HG02610 (cell line): ENCODE data around the gene TMEM234.
A peak's percentile ranks its signal among the peaks of the same experiment; 100 is the strongest.

Experiments
- ATAC-seq: cut with Tn5 transposase; IDR thresholded peaks from one replicate; pipeline ENCODE4 v1.9.1; 2021; ENCODE audit warnings: mild to moderate bottlenecking, moderate library complexity; ENCODE audit not compliant: unreplicated experiment

Gene TMEM234

DNA sequence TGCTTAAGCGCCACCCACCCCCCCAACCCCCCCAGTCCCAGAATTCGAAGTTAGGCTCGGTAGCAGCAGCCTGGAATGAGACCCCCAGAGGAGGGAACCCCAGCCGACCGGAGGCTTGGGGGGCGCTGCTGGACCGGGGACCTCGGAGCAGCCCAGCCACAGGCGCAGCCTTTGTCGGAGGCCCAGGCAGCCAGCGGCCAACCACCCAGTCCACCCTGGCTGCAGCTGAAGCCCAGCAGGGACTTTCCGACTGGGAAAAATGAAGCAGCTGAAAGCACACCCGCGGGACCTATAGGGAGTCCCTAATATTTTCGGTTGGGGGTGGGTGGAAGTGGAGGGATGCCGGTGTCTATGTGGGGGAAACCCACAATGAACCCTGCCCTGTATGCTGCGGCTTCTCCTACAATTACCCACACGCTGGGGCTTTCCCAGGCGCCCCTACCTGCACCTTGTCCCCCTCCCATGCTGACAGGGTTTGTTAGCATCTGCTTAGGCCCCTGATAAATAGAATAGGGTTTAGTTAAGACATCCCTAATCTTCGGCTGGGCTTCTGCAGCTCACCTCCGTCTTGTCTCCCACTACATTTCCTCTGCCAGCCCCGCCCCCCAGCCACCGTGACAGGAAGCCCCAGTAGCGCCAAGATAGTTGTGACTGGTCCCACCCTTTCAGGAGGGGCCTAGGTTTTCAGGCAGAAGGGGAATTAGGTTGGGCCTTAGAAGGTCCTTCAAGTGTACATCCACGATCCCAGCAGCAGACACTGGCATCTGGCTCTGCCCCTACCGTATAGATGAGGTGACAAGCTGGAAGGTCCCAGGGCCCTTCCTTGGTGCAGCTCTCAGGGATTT lies 20.9 kb downstream of the TMEM234 start:
- ATAC-seq, result peak; percentile 30

DNA sequence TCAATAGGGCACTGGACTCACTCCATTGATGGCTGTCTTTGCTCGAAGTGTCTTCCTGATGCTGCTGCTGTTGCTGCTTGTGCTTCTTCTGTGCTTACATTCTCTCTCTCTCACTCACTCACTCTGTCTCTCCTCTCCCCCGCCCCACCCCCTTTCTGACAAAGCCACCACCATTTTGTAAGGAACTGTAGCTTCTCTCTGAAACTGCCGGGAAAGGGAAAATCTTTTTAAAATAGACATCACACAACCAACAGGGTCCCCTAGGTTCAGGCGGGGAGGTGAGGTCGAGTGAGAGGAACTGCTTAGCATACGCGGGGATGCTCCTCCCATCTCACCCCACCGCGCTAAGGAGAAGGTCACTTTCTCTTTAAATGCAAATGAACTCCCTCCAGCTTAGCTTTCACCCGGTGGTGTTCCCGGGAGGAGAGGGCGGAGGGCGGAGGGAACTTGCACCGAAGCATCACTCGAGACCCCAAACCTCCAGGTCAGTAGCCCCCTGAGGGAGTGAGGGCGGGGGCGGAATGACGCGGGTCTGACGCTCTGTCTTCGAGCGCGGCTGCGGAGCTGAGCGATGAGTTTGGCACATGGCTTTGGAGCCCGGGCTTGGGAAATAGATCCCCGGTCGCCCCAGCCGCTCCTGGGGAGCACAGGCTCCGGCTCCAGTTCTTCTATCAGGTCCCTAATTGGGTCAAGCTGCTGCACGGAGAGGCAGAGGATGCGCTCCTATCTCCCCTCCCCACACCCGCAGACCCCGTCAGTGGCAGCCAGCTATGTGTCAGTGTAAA lies 21.7 kb downstream of the TMEM234 start, which contains the start of gene CCDC28B:
Gene CCDC28B (plus strand): TSS at position 370 of the 785 bp plus-strand sequence. CDS start 1,341 bp downstream, outside the sequence.
- no peak for ATAC-seq

- ATAC-seq, result no peak
Measured at GRCh38 chr1:32199717-32200072, 22.5 kb downstream of the TMEM234 start.

DNA sequence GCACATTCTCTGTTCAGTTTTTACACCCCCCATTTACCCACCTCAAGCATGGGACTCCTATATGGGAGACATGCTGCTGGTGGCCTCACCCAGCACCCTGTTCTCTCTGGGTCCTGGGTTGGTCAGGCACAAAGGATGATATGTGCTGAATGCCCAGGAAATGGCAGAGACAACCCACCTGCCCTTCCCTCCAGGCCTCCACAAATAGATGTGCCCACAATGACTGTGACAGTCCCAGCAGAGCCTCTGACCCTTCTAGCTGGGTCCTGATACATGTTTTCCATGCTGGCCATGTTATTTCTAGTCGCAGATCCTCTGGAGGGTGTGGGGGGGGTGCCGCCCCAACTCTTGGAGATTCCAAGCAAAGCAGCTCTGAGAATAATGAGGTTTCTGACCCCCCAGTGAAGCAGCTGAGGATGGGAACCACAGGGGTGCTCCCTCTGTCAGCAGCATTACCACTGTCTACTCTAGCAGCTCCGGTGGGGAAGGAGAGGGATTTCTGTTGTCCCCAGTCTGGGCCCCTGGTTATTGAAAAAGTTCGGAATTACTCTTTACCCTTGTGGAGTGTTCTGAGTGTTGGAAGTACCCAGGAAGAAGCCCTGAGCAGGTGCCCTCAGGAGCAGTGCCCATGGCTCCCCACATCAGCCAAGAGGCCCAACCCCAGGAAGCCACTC lies 23.0 kb downstream of the TMEM234 start:
- ATAC-seq, result no peak

- ATAC-seq, result no peak
Measured at GRCh38 chr1:32198237-32199042, 23.7 kb downstream of the TMEM234 start.

DNA sequence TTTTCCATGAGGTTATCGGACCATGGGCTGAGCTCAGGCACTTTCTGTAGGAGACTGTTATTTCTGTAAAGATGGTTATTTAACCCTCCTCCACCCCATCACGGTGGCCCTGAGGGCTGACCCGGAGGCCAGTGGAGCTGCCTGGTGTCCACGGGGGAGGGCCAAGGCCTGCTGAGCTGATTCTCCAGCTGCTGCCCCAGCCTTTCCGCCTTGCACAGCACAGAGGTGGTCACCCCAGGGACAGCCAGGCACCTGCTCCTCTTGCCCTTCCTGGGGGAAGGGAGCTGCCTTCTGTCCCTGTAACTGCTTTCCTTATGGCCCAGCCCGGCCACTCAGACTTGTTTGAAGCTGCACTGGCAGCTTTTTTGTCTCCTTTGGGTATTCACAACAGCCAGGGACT lies 24.3 kb downstream of the TMEM234 start:
- ATAC-seq, result no peak

DNA sequence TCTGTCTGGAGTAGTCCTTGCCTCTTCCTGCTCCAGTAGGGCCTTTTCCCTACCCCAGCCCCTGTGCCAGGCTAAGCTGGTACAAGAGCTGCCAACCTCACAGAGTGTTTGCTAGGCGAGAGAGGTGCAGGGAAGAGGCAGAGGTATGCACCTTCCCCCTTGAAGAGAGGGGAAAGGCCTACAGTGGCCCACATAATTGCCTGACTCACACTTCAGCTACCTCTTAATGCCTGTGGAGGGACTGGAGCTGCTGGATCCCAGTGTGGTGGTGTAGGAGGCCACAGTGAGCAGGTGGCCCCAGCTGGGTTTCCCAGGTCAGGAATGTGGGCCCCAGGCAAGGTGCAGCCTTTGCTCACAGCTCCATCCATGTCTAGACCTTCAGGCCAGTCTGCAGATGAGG lies 25.1 kb downstream of the TMEM234 start:
- no peak for ATAC-seq

GRCh38 chr1:32195972-32196823 lies 26.0 kb downstream of the TMEM234 start:
- ATAC-seq, result no peak

GRCh38 chr1:32195531-32195930 lies 26.6 kb downstream of the TMEM234 start:
- ATAC-seq, result no peak

GRCh38 chr1:32194984-32195383 lies 27.2 kb downstream of the TMEM234 start:
- ATAC-seq, result no peak

DNA sequence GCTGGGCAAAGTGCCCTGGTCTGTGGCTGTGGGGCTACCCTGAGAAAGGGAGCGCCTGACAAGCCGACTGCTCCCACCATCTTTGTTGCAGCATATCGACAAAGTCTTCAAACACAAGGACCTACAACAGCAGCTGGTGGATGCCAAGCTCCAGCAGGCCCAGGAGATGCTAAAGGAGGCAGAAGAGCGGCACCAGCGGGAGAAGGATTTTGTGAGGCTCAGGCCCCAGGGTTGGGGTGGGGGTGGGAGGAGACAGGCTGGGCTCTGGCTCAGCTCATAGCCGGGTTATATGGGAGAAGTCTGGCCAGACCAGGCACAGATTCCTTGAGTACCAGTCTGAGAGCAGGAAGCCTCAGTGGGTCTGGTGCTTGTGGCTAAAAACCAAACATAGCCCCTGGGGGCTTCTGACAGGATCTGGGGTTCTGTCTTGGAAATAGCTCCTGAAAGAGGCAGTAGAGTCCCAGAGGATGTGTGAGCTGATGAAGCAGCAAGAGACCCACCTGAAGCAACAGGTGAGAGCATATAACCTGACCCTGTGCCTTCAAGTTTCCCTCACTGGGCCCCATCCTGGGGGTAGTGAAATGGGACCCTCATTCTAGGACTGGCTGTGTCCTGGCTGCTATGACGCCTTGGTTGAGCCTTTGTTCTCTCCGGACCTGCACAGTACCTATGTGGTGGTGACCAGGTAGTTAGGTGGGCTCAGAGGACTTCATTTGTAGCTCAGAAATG lies 29.8 kb downstream of the TMEM234 start:
- ATAC-seq, result no peak

GRCh38 chr1:32187850-32188249 lies 34.3 kb downstream of the TMEM234 start:
- ATAC-seq, result no peak

GRCh38 chr1:32186491-32186890 lies 35.7 kb downstream of the TMEM234 start:
- no peak for ATAC-seq

DNA sequence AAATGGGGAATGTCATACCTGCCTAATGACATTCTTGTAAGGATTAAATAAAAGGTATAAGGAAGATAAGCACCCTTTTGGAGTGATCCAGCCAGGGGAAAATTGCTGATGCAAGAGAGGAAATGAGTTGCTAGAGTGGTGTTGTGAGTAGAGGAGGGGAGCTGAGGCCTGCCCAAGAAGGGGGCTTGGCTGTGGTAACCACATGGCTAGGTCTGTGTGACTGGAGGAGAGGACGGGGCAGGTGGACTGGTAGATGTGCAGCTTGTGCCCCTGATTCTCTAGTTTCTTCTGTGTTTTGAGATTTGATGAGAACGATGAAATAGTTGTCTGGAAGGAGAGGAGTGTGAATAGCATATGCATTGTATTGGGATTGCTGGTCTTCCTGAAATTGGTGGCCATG lies 36.1 kb downstream of the TMEM234 start:
- no peak for ATAC-seq

GRCh38 chr1:32184650-32185049 lies 37.5 kb downstream of the TMEM234 start:
- no peak for ATAC-seq

GRCh38 chr1:32182060-32182459 lies 40.1 kb downstream of the TMEM234 start:
- ATAC-seq, result no peak

- no peak for ATAC-seq
Measured at GRCh38 chr1:32181563-32181962, 40.6 kb downstream of the TMEM234 start.

- ATAC-seq, result no peak
Measured at GRCh38 chr1:32181065-32181464, 41.1 kb downstream of the TMEM234 start.
